ENCODE results near the gene CNIH3.

GRCh38 chr1:224743608-224744164, 127.6 kb downstream of the CNIH3 start:
- TF ChIP-seq, protein P1, sequence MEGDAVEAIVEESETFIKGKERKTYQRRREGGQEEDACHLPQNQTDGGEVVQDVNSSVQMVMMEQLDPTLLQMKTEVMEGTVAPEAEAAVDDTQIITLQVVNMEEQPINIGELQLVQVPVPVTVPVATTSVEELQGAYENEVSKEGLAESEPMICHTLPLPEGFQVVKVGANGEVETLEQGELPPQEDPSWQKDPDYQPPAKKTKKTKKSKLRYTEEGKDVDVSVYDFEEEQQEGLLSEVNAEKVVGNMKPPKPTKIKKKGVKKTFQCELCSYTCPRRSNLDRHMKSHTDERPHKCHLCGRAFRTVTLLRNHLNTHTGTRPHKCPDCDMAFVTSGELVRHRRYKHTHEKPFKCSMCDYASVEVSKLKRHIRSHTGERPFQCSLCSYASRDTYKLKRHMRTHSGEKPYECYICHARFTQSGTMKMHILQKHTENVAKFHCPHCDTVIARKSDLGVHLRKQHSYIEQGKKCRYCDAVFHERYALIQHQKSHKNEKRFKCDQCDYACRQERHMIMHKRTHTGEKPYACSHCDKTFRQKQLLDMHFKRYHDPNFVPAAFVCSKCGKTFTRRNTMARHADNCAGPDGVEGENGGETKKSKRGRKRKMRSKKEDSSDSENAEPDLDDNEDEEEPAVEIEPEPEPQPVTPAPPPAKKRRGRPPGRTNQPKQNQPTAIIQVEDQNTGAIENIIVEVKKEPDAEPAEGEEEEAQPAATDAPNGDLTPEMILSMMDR (IDR thresholded peaks at IDR 0.05) = no peak
- no peak for TF ChIP-seq POLR2A (IDR thresholded peaks at IDR 0.05)

Measured in ovary (tissue), 3 donors.